Mesendoderm (in vitro differentiated cells): ENCODE results near the gene DOK6.

Source experiments
- DNase-seq: peaks from one replicate; pipeline ENCODE4 v3.0.0; 2013
- H2AK5ac ChIP-seq: 2 replicates; pipeline ENCODE4 v1.6.1; 2013; ENCODE audit warnings: low read length, inconsistent platforms
- H2BK120ac ChIP-seq: 2 replicates; pipeline ENCODE4 v1.6.1; 2013; ENCODE audit warnings: low read depth, mild to moderate bottlenecking, low read length, moderate library complexity, mixed read lengths
- H2BK15ac ChIP-seq: replicated peaks from 2 replicates; pipeline ENCODE4 v1.6.1; 2013; ENCODE audit warnings: low read depth, mild to moderate bottlenecking, moderate library complexity
- H2BK5ac ChIP-seq: 2 replicates; pipeline ENCODE4 v1.6.1; 2013; ENCODE audit warnings: low read length, inconsistent platforms
- H3K18ac ChIP-seq: 2 replicates; pipeline ENCODE4 v1.6.1; 2013; ENCODE audit warnings: mild to moderate bottlenecking, low read length, mixed read lengths
- H3K23ac ChIP-seq: one replicate; pipeline ENCODE4 v1.6.1; 2013; ENCODE audit warnings: low read length
- H3K27ac ChIP-seq: 2 replicates; pipeline ENCODE4 v1.5.1; 2013; ENCODE audit warnings: low read depth, mild to moderate bottlenecking, inconsistent platforms, low read length, moderate library complexity
- H3K27me3 ChIP-seq: 2 replicates; pipeline ENCODE4 v1.6.1; 2013; ENCODE audit warnings: low read length, control low read depth, mild to moderate bottlenecking, inconsistent platforms; ENCODE audit not compliant: insufficient read depth, poor library complexity
- H3K36me3 ChIP-seq: 2 replicates; pipeline ENCODE4 v1.6.1; 2013; ENCODE audit warnings: low read length, inconsistent platforms; ENCODE audit not compliant: control insufficient read depth, insufficient read depth
- H3K4ac ChIP-seq: one replicate; pipeline ENCODE4 v1.6.1; 2013; ENCODE audit warnings: low read depth, mild to moderate bottlenecking, low read length, moderate library complexity
- H3K4me1 ChIP-seq: 2 replicates; pipeline ENCODE4 v1.6.1; 2013; ENCODE audit warnings: low read depth, low read length, inconsistent platforms; ENCODE audit not compliant: control insufficient read depth
- H3K4me2 ChIP-seq: 2 replicates; pipeline ENCODE4 v1.6.1; 2013; ENCODE audit warnings: low read length
- H3K4me3 ChIP-seq: 2 replicates; pipeline ENCODE4 v1.5.1; 2013; ENCODE audit warnings: mild to moderate bottlenecking, low read length
- H3K56ac ChIP-seq: one replicate; pipeline ENCODE4 v1.6.1; 2013; ENCODE audit warnings: low read length
- H3K79me1 ChIP-seq: 2 replicates; pipeline ENCODE4 v1.6.1; 2013; ENCODE audit warnings: low read length, inconsistent platforms
- H3K79me2 ChIP-seq: 2 replicates; pipeline ENCODE4 v1.6.1; 2013; ENCODE audit warnings: mild to moderate bottlenecking, low read length; ENCODE audit not compliant: control insufficient read depth, insufficient read depth
- H3K9ac ChIP-seq: 2 replicates; pipeline ENCODE4 v1.6.1; 2013; ENCODE audit warnings: low read length, inconsistent platforms
- H4K5ac ChIP-seq: one replicate; pipeline ENCODE4 v1.6.1; 2013; ENCODE audit warnings: low read length
- H4K8ac ChIP-seq: one replicate; pipeline ENCODE4 v1.6.1; 2013; ENCODE audit warnings: low read depth, mild to moderate bottlenecking, control low read depth, low read length, moderate library complexity
- WGBS: extraction: QIAGEN DNeasy Blood & Tissue Kit; methylation state at CpG from one replicate; pipeline ENCODE4 v1.1.7; 2013; ENCODE audit warnings: low lambda C conversion rate, missing lambda C conversion rate; ENCODE audit not compliant: insufficient coverage; ENCODE audit errors: extremely low coverage; 5-methylcytosine and 5-hydroxymethylcytosine counted together

DOK6 gene

DNA sequence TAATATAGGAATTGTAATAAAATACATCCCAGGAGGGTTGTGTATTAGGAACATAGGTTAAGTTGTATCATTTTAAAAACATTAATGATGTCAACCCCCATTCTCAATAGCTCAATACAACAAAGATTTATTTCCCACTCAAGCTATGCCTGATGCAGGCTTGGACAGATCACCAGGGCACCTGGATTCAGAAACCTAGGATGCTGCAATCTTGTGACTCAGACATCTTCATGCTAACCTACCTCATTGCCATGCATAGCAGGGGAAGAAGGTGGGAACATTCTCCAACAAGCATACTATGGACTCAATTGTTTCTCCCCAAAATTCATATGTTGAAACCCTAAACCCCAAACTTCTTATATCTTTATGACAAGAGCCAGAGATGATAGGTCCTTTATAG lies 302.8 kb downstream of the DOK6 start:
- Histone ChIP-seq H3K56ac (no peak overlapping the region), H3K18ac (no peak overlapping the region), H4K5ac (no peak overlapping the region)

DNA sequence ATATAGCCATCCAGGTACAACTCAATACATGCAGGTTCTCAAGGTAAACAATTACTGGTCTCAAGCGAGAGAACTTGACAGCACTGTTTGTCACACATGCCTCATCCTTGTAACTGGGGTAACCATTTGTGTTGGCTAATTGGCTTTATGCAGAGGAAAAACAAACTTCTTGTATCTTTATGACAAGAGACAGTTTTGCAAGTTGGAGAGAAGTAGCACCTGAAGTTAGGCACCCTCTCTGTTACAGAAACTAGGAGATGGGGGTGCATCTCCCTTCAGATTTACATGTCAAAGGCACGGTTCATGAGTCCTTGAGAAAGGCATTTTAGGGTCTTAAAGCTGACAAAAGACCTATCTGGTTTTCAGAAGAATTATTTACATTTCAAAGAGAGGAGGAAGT lies 305.3 kb downstream of the DOK6 start:
- H3K27ac ChIP-seq: no peak overlapping the region
- H4K5ac ChIP-seq: no peak overlapping the region
- WGBS: no CpG with 5 or more reads among the region's 2 CpGs

More for the DNA sequence above, 302.8 kb downstream of the DOK6 start:
- Histone ChIP-seq H3K4me3 (no peak overlapping the region), H3K4me2 (no peak overlapping the region), H2BK15ac (no peak overlapping the region), H3K4me1 (no peaks in the 10 kb centered on the region), H2AK5ac (no peak overlapping the region), H3K4ac (no peak overlapping the region), H2BK5ac (no peak overlapping the region), H3K27ac (no peak overlapping the region), H3K79me1 (no peaks in the 10 kb centered on the region), H3K36me3 (no peaks in the 10 kb centered on the region), H3K23ac (no peak overlapping the region), H3K27me3 (no peaks in the 10 kb centered on the region), H3K9ac (no peak overlapping the region), H3K79me2 (no peaks in the 10 kb centered on the region), H4K8ac (no peak overlapping the region), H2BK120ac (no peak overlapping the region)
- DNase-seq: no peak

DNA sequence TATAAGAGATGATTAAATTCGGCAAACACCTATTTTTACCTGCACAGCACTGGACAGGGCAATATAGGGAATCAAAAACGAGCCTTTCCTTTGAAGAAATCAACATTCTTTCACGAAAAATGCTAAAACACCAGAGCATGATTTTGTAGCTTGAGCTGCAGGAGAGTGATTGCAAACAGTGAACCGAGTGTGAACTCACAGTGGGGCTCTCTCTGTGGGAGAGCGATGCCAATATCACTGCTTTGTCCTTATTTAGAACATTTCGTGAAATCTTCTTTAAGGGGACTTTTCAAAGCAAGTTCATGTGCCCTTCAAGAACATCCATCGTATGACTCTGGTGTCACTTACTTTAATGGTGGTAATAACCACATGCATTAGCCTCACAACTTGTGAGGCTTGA lies 308.2 kb downstream of the DOK6 start:
- Histone ChIP-seq H3K4me1 (no peaks in the 10 kb centered on the region), H3K4me3 (no peak overlapping the region), H3K36me3 (no peaks in the 10 kb centered on the region), H3K4me2 (no peak overlapping the region), H3K79me2 (no peaks in the 10 kb centered on the region), H3K56ac (no peak overlapping the region), H3K18ac (no peak overlapping the region), H2BK15ac (no peak overlapping the region), H3K27ac (no peak overlapping the region), H3K79me1 (no peaks in the 10 kb centered on the region), H3K9ac (no peak overlapping the region), H3K4ac (no peak overlapping the region), H2BK120ac (no peak overlapping the region), H4K8ac (no peak overlapping the region), H4K5ac (no peak overlapping the region), H2AK5ac (no peak overlapping the region), H3K23ac (no peak overlapping the region), H3K27me3 (no peaks in the 10 kb centered on the region), H2BK5ac (no peak overlapping the region)
- no CpG with 5 or more reads among the region's 7 CpGs for WGBS
- DNase-seq: peak; percentile 66

More for the DNA sequence above, 305.3 kb downstream of the DOK6 start:
- H3K4ac ChIP-seq: no peak overlapping the region
- DNase-seq: peak; percentile 89
- no peaks in the 10 kb centered on the region for H3K79me2 ChIP-seq
- no peaks in the 10 kb centered on the region for H3K4me1 ChIP-seq
- H3K4me2 ChIP-seq: no peak overlapping the region
- H4K8ac ChIP-seq: no peak overlapping the region
- H3K18ac ChIP-seq: no peak overlapping the region
- no peak overlapping the region for H2AK5ac ChIP-seq
- H3K36me3 ChIP-seq: no peaks in the 10 kb centered on the region
- no peak overlapping the region for H2BK15ac ChIP-seq
- H3K4me3 ChIP-seq: no peak overlapping the region
- H2BK5ac ChIP-seq: no peak overlapping the region
- H3K9ac ChIP-seq: no peak overlapping the region
- no peaks in the 10 kb centered on the region for H3K79me1 ChIP-seq
- no peak overlapping the region for H2BK120ac ChIP-seq
- no peak overlapping the region for H3K23ac ChIP-seq
- no peaks in the 10 kb centered on the region for H3K27me3 ChIP-seq
- H3K56ac ChIP-seq: no peak overlapping the region

DNA sequence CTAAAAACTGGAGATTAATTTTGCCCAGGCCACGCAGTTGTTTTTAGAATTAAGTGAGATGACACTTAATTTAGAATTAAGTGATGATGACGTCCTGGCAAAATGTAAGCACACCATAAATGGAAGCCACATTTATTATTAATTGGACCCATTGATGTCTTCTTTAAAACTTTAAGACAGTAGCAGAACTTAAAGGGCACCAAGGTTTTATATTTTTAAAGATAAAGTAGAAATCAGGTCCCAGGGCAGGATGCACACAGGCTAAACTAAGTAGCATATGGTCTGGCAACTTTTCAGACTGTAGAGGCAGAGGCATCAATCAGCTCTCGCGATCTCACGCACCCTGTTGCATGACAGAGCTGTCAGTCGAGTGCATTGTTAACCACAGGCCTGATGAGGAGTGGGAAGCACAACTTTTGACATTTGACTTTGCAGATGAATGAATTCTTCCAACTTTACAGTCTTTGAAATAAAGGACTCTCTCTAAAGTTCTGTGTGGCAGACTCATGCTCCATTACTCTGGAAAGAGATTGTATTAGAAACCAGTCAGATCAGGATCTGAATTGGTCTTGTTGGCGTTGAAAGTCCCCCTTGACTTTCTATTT lies 314.6 kb downstream of the DOK6 start:
- Histone ChIP-seq H2AK5ac (no peak overlapping the region), H3K4ac (no peak overlapping the region), H4K5ac (no peak overlapping the region), H3K4me2 (no peak overlapping the region), H2BK5ac (no peak overlapping the region), H3K36me3 (no peaks in the 10 kb centered on the region), H3K18ac (no peak overlapping the region), H2BK15ac (no peak overlapping the region), H3K79me1 (no peaks in the 10 kb centered on the region), H3K4me1 (no peaks in the 10 kb centered on the region), H3K4me3 (no peak overlapping the region), H3K79me2 (no peaks in the 10 kb centered on the region), H3K27ac (no peak overlapping the region), H2BK120ac (no peak overlapping the region), H3K56ac (no peak overlapping the region), H3K9ac (no peak overlapping the region), H3K23ac (no peak overlapping the region), H4K8ac (no peak overlapping the region), H3K27me3 (no peaks in the 10 kb centered on the region)
- WGBS: no CpG with 5 or more reads among the region's 7 CpGs
- DNase-seq: peak; percentile 19

DNA sequence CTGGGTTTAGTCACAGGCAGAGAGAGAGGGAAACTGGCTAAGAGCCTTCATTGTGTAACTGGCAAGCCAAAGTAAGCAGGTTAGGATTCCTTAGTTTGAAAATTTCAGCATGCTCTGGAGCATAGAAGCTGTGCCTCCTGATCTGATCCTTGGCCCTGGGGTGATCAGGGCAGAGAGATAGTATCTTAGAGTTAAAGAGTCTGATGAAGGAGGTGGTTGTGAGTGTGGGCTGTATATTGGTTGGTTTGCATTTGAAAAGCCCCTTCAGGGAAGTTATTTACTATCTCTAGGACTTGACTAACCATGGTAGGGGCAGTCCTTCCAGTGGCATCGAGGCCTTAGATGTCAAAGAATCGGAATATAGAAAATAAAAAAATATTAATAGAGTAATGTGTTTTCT lies 316.9 kb downstream of the DOK6 start:
- Histone ChIP-seq H2BK120ac (no peak overlapping the region), H3K4me3 (no peak overlapping the region), H3K79me1 (no peaks in the 10 kb centered on the region), H2BK5ac (no peak overlapping the region), H3K9ac (no peak overlapping the region), H3K4ac (no peak overlapping the region), H3K27me3 (no peaks in the 10 kb centered on the region), H3K79me2 (no peaks in the 10 kb centered on the region), H3K23ac (no peak overlapping the region), H2AK5ac (no peak overlapping the region), H3K56ac (no peak overlapping the region), H4K5ac (no peak overlapping the region), H3K4me1 (no peaks in the 10 kb centered on the region), H3K18ac (no peak overlapping the region), H2BK15ac (no peak overlapping the region), H3K4me2 (no peak overlapping the region), H4K8ac (no peak overlapping the region), H3K27ac (no peak overlapping the region), H3K36me3 (no peaks in the 10 kb centered on the region)
- WGBS: no CpG with 5 or more reads among the region's 2 CpGs
- DNase-seq: peak; percentile 53

DNA sequence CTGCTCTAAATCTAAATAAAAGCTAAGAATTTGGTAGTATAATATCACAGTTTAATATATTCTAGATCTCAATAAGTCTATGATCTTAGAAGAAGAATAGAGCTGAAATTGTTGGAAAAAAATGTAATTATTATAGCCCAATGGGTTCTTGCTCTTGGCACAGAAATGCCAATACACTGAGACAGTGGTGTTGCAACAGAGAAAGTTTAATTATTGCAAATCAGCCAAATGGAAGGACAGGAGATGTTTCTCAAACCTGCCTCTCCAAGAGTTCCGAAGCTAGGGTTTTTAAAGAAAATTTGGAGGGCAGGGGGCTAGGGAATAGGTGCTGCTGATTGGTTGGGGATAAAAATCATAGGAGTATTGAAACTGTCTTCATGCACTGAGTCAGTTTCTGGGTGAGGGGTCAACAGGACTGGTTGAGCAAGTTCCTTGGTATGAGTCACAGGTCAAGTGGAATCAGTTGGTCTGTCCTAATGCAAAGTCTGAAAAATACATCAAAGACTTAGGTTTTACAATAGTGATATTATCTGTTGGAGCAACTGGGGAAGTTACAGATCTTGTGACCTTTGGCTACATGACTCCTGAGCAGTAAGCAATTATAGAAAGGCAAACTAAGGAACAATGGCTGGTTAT lies 318.3 kb downstream of the DOK6 start:
- H3K79me2 ChIP-seq: no peaks in the 10 kb centered on the region

More for the DNA sequence above, 318.3 kb downstream of the DOK6 start:
- WGBS: no CpG with 5 or more reads among the region's 1 CpG
- H2BK15ac ChIP-seq: no peak overlapping the region
- no peak overlapping the region for H2BK120ac ChIP-seq
- no peak overlapping the region for H4K5ac ChIP-seq
- H3K4me1 ChIP-seq: no peaks in the 10 kb centered on the region
- H3K79me1 ChIP-seq: no peaks in the 10 kb centered on the region
- peak overlapping the region; percentile 22 for H3K4me3 ChIP-seq
- no peak overlapping the region for H2BK5ac ChIP-seq
- no peak overlapping the region for H3K4ac ChIP-seq
- no peaks in the 10 kb centered on the region for H3K36me3 ChIP-seq
- no peak overlapping the region for H4K8ac ChIP-seq
- H3K27ac ChIP-seq: no peak overlapping the region
- no peak overlapping the region for H3K18ac ChIP-seq
- no peaks in the 10 kb centered on the region for H3K27me3 ChIP-seq
- H3K9ac ChIP-seq: no peak overlapping the region
- no peak overlapping the region for H3K4me2 ChIP-seq
- no peak overlapping the region for H2AK5ac ChIP-seq
- H3K56ac ChIP-seq: no peak overlapping the region
- H3K23ac ChIP-seq: no peak overlapping the region
- DNase-seq: no peak
